Lower leg skin (tissue), 4 donors: ENCODE measurements around the gene SLC25A25. TPM values are rescaled to one million over a fixed set of nuclear protein-coding genes. Genes with fewer than 3 reads are reported as not detected.
"Not testable (repeated sequence)": the region's sequence is repeated elsewhere in the genome, so short reads cannot be mapped to it uniquely, and the experiment has no call there.

Experiments used
- DNase-seq, 2 donors: peaks; one replicate each; pipeline ENCODE4 v3.0.0-alpha.2; 2019; ENCODE audit warnings: low spot score in 2 of 2
- H3K4me3 ChIP-seq: fragments of 200-600 bp; sonication (generic); 2 replicates; pipeline ENCODE4 v1.5.1; 2017; ENCODE audit warnings: mild to moderate bottlenecking, low read depth; ENCODE audit not compliant: poor library complexity, severe bottlenecking
- POLR2A ChIP-seq, 2 donors: fragments of 450-650 bp; IDR thresholded peaks; one replicate each; pipeline ENCODE4 v1.6.1; 2016 to 2017; ENCODE audit warnings: antibody characterized with exemption in 2 of 2, mild to moderate bottlenecking in 1 of 2, moderate library complexity in 1 of 2
- WGBS, 2 donors: methylation state at CpG; one replicate each; pipeline ENCODE4 v1.1.5; 2018; 5-methylcytosine and 5-hydroxymethylcytosine counted together
- intact Hi-C: fragments of 100-400 bp; cut with DNase I; formaldehyde crosslinking; loops from one replicate; pipeline ENCODE4 v1.15.0; 2023; ENCODE audit warnings: low total_unique reads
- total RNA-seq, 4 donors: library from RNA; depleted of rRNA; stranded (reverse); fragments of >200 nt; gene quantifications; one replicate each; pipeline ENCODE4 v1.1.0, GENCODE V29; 2016
- TF ChIP-seq, protein P1 (sequence below), 3 donors: fragments of 450-650 bp; IDR thresholded peaks; one replicate each; pipeline ENCODE4 v1.5.1; 2016; ENCODE audit warnings: antibody characterized with exemption in 3 of 3, mild to moderate bottlenecking in 3 of 3, moderate library complexity in 2 of 3

Gene SLC25A25
- total RNA-seq, 4 donors from 2014 or later, result 26.4 to 40.3 (median 32.0) TPM

DNA sequence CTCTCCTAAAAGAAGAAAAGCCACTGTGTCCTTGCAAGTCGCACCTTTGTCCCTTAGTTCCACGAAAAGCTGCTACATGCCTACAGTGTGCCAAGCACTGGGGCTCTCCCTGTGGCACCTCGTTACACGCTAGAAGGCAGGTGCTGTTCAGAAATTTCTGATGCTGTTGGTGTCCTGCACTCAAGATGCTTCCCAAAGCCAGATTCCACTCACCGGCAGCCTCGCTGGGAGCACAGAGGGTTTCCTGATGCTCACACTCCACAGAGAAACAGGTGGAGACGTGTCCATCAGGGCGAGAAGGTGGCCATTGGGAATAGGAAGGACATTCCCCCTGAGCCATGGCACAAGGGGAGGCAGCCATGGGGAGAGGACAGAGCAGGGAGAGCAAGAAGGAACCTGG is 63.3 kb downstream of the SLC25A25 start:
- DNase-seq, H3K4me3 ChIP-seq, intact Hi-C loops: not testable (repeated sequence)
- WGBS, 2 donors, result 80 to 82% methylated on average over 8 of the region's 8 CpGs

DNA sequence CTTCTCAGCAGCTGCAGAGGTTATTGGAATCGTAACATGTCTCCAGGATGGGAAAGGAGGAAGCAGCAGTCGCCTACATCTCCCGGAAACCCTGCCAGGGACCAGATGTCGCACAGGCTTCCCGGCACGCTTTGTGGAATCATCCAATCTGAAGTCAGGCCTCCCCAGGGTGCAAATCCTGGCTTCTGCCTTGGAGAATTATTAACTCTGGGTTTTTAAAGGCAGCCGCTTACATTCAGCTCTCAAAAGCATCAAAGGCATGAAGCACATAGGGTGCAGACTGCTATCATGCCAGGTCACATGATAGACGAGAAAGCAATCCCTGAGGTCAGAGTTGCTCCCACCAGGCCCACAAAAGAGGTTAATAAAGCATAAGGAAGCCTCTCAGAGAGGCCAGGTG is 64.1 kb downstream of the SLC25A25 start:
- intact Hi-C loops, DNase-seq, H3K4me3 ChIP-seq: not testable (repeated sequence)
- 52 to 54% methylated on average over 7 of the region's 8 CpGs for WGBS, 2 donors

DNA sequence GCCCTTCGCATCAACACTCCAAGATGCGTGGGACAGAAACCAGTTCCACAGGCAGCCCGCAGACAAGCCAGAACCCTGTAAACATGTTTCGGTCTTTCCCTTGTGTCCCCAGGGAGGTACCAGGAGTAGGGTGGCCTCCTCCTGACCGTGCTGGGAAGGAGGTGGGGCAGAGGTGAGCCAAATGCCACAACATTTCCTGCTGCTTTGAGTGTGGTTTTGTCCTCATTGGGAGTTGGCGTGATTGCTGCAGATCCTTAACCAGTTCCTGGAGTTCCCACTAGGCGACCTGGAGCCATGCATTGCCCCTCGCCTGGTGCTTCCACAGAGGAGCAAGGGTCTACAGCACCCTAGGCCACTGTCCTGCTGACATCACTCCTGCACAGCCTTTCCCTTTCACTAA is 67.5 kb downstream of the SLC25A25 start:
- intact Hi-C loops, H3K4me3 ChIP-seq, DNase-seq: not testable (repeated sequence)
- 56 to 68% methylated on average over 8 of the region's 8 CpGs for WGBS, 2 donors

DNA sequence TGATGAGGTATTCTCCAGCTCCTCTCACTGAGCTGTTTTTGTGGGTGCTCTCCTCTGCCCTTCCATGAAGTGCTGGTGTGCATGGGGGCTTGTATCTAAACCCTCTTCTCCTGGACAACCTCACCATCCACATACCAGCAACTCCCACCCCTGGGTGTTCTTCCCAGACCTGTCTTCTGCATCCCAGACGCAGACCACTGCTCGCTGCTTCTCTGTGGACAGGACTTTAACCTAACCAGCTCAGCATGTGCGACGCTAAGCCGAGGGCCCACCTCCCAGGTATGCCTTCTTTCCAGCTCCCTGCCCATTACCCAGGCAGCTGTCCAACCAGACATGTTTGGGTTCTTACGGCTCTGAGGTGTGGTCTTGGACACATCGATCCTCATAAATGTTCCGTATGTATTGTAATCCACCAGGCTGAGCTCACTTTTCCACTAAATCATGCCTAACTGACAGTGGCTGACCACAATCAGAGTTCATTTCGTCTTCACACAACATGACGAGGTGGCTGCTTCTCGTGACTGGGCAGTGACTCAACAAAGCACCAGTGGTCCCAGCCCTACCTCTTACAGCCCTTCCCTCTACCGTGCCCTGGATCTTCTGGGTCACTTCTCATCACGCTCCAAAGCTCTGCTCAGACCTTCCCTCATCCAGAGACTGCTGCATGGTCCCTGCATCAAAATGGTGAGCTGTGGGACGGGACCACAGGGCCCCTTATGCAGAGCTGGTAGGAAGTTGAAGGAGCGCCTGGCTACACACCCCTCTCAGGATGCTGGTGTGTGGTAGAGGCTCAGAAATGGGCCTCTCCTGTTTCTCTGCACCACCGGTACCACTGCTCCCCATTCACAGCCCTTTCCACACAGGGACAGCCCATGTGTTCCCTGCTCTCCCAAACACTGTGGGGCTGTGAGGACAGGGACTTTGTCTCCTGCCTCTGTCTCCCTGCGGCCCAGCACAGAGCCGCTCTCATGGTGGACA is 69.1 kb downstream of the SLC25A25 start:
- 81 to 82% methylated on average over 18 of the region's 18 CpGs for WGBS, 2 donors
- no peak for DNase-seq
- TF ChIP-seq, protein P1, sequence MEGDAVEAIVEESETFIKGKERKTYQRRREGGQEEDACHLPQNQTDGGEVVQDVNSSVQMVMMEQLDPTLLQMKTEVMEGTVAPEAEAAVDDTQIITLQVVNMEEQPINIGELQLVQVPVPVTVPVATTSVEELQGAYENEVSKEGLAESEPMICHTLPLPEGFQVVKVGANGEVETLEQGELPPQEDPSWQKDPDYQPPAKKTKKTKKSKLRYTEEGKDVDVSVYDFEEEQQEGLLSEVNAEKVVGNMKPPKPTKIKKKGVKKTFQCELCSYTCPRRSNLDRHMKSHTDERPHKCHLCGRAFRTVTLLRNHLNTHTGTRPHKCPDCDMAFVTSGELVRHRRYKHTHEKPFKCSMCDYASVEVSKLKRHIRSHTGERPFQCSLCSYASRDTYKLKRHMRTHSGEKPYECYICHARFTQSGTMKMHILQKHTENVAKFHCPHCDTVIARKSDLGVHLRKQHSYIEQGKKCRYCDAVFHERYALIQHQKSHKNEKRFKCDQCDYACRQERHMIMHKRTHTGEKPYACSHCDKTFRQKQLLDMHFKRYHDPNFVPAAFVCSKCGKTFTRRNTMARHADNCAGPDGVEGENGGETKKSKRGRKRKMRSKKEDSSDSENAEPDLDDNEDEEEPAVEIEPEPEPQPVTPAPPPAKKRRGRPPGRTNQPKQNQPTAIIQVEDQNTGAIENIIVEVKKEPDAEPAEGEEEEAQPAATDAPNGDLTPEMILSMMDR (IDR thresholded peaks at IDR 0.05), result no peak
- no peak for TF ChIP-seq POLR2A (IDR thresholded peaks at IDR 0.05)
- intact Hi-C loops, result no loop called here
- no peak overlapping the region for H3K4me3 ChIP-seq

DNA sequence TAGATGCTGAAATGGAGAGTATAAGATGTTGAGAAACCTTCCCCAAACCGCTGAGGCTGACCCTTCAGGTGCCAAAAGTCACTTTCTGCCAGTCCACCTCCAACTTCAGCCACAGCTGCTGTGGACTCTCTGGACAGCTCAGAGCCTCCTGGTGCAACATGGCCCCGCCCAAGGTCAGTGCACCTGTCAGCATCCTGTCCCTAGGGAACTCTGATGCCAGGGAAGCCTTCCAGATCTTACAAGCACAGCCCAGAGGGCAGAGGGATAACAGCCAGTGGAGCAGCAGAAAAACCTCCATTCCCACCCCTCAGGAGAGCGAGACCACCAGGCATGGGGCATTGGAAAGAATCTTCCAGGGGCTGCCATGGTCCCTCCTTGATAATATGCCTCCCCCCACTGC is 70.0 kb downstream of the SLC25A25 start:
- WGBS, 2 donors, result 71 to 93% methylated on average over 2 to 3 of the region's 3 CpGs
- intact Hi-C loops, result no loop called here
- H3K4me3 ChIP-seq, result no peak overlapping the region
- no peak for DNase-seq
- no peak for TF ChIP-seq POLR2A (IDR thresholded peaks at IDR 0.05)
- TF ChIP-seq, protein P1 (IDR thresholded peaks at IDR 0.05), result no peak

DNA sequence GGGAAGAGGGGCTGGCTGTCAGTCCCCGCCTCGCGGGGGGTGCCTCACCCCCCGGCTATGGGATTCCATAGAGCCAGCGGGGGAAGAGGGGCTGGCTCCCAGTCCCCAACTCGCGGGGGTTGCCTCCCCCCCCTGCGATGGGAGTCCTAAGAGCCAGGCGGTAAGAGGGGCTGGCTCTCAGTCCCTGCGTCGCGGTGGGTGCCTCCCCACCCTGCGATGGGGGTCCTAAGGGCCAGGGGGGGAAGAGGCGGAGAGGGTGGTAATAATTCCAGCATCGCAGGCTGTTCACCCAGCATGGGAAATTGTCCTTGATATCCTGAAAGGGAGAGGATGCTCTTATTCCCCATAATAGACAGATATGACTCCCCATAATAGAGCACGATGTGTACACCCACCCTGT is 71.6 kb downstream of the SLC25A25 start:
- WGBS, 2 donors, result 83 to 90% methylated on average over 7 to 8 of the region's 16 CpGs
- no peak for DNase-seq
- intact Hi-C loops, result no loop called here
- TF ChIP-seq POLR2A (IDR thresholded peaks at IDR 0.05), result no peak
- TF ChIP-seq, protein P1 (IDR thresholded peaks at IDR 0.05), result no peak
- H3K4me3 ChIP-seq, result no peak overlapping the region

DNA sequence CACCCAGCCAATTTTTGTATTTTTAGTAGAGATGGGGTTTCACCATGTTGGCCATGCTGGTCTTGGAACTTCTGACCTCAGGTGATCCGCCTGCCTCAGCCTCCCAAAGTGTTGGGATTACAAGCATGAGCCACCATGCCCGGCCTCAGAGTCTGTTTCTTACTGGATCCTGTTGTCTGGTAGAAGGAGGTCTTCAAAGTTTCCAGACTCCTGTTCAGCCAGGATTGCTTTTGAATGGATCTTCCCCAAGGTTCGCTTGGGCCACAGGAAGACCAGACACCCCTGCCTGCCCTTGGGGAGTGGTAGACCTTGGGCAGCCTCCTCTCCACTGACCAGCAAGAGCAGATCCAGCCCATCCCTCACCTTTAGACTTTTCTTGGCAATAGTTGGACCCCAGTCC is 73.6 kb downstream of the SLC25A25 start:
- 95 to 100% methylated on average over 3 of the region's 3 CpGs for WGBS, 2 donors
- intact Hi-C loops, result no loop called here
- TF ChIP-seq, protein P1 (IDR thresholded peaks at IDR 0.05), result no peak
- DNase-seq, result no peak
- no peak overlapping the region for H3K4me3 ChIP-seq
